Measurements from ENCODE around the gene PLXNA2. TPM values are rescaled to one million over a fixed set of nuclear protein-coding genes. Genes with fewer than 3 reads are reported as not detected.
A peak's percentile ranks its signal among the peaks of the same experiment; 100 is the strongest.

Gene PLXNA2
- total RNA-seq, 2 experiments from 2014 or later, result 0.84 to 1.6 TPM

DNA sequence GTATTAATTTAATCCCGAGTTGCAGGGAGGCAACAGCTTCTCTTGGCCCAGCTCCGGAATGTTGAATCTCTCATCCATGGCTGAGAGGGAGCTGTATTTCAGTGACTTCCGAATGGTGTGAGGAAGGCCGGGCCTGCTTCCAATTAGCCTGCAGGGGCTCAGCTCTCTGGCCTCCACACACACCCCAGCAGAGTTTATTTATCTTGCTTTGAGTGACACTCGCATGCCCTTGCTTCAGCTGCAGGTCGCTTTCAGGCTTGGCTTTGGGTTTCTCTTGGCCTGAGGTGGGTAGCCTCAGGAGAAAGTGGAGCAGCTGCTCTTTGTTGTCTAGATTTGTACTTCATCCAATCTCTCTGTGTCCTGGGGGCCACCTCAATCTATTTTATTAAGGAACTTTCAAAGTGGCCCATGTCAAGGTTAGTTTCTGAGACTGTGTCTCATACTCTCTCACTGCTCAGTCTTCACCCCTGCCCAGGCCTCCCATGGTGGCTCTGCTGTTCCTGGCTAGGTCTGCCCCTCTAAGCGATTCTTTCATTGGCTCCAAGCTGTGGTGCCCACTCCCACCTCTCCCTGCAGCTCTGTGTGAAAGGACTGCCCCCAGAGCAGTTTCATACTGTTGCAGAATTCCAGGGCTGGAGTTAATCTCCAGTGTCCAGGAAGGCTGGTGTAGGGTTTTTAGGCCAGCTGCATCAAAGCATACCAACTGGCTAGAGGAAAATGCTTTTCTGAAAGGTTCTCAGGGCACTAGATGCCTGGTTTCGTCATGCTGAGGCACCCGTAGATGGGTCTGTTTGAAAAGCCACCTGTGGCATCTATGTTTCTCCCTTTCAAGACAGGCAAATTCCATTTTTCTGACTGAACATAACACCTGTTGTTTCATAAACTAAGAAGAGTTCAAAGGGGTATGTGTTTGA is 153.5 kb downstream of the PLXNA2 start:
- H3K36me3 Mint-ChIP-seq (ENCODE audit: low read depth), result no peaks in the 10 kb centered on the region
- ChIA-PET POLR2A (interaction anchor here (0.7 kb wide), 1 partner anchor 69 kb away, joined by 3 read pairs; no protein-coding TSS in a partner anchor), CTCF (interaction anchor here (1.5 to 3.3 kb wide), 2 partner anchors 19 to 68 kb away, joined by 5 to 21 read pairs; no protein-coding TSS in a partner anchor)
- no peak for ATAC-seq
- DNase-seq, result no peak
- no peak overlapping the region for H3K27ac Mint-ChIP-seq
- H3K27me3 Mint-ChIP-seq (ENCODE audit: low read depth), result no peaks in the 10 kb centered on the region
- no peaks in the 10 kb centered on the region for H3K9me3 Mint-ChIP-seq (ENCODE audit: insufficient read depth)
- peaks cover 18% of the 10 kb centered on the region for H3K4me1 Mint-ChIP-seq (ENCODE audit: low read depth)
- no peak overlapping the region for H3K4me3 Mint-ChIP-seq

DNA sequence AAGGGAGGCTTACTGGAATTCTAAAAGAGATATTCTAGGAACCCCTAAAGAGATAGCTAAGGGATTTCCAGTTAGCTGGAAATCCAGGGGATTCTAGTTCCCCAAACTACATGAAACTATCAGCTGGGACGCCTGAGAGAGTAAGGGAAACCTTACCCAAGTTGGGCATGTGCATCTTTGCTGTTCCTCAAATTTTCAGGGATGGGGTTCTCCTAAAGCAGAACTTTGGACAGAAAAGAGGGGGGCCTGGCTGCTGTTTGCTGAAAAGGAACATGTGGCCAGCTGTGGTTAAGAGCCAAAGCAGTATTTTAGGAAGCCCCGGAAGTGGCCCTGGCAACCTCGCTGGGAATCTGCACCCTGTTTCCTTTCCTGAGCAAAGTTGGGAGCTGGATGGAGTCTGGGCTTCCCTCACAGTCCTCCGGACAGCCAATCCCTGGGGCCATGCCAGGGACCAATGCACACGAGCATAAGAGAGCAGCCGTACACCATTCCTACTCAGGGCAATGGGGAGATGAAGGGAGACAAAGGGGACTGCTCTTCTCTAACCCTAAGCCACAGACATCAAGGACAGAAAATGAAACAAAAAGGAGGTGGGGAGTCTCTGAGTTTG is 154.3 kb downstream of the PLXNA2 start:
- H3K27me3 Mint-ChIP-seq (ENCODE audit: low read depth), result no peaks in the 10 kb centered on the region
- ChIA-PET POLR2A (interaction anchor here (0.7 kb wide), 1 partner anchor 68 kb away, joined by 3 read pairs; no protein-coding TSS in a partner anchor), CTCF (interaction anchor here (1.5 to 3.3 kb wide), 3 partner anchors 8 to 68 kb away, joined by 4 to 21 read pairs (median 5); no protein-coding TSS in a partner anchor)
- no peak overlapping the region for H3K4me3 Mint-ChIP-seq
- peaks cover 19% of the 10 kb centered on the region for H3K4me1 Mint-ChIP-seq (ENCODE audit: low read depth)
- no peaks in the 10 kb centered on the region for H3K9me3 Mint-ChIP-seq (ENCODE audit: insufficient read depth)
- no peak overlapping the region for H3K27ac Mint-ChIP-seq
- no peak for ATAC-seq
- H3K36me3 Mint-ChIP-seq (ENCODE audit: low read depth), result no peaks in the 10 kb centered on the region
- DNase-seq, result no peak

DNA sequence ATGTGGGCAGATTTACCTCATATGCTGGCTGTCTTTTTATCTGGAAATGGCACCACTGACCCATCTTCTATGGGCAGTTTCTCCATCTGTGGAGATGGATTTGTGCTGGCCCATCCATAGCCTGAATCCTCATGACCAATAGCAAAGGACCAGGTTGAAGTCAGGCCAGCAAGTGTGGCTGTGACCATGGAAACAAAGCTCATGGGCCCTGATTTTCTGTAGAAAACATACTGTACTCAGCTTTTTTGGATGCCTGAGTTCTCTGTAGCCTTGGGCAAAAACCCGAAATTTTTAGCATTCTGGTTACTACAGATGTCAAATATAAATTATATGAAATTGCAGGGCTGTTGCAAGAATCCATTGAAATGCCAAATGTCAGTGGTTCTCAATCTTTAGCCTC is 155.0 kb downstream of the PLXNA2 start:
- ChIA-PET POLR2A (no interaction called here), CTCF (interaction anchor here (0.7 to 3.3 kb wide), 6 partner anchors 8 to 204 kb away, joined by 3 to 21 read pairs (median 4); partner anchors contain the start of gene PLXNA2)
- H3K27me3 Mint-ChIP-seq (ENCODE audit: low read depth), result no peaks in the 10 kb centered on the region
- H3K36me3 Mint-ChIP-seq (ENCODE audit: low read depth), result no peaks in the 10 kb centered on the region
- no peak overlapping the region for H3K27ac Mint-ChIP-seq
- ATAC-seq, result no peak
- DNase-seq, result no peak
- H3K4me3 Mint-ChIP-seq, result no peak overlapping the region
- H3K9me3 Mint-ChIP-seq (ENCODE audit: insufficient read depth), result no peaks in the 10 kb centered on the region
- H3K4me1 Mint-ChIP-seq (ENCODE audit: low read depth), result peaks cover 19% of the 10 kb centered on the region

DNA sequence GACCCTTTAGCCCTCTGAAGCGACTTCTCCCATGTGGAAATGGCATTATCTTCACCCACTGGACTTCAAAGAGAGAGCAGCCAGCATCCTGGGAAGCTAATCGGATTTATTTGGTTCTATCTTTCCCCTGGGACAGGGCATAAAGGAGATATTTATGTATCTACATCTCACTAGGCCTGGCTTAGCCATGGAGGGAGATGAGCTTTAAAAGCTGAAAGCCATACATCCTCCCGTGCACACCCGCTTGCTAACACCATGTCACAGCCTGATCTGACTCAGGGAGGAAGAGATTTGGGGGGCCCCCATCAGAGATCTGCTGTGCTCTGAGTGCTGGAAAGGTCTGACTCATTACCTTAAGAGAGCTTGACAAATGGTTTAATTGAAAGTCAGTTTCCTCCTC is 155.9 kb downstream of the PLXNA2 start:
- Mint-ChIP-seq H3K36me3 (ENCODE audit: low read depth) (no peaks in the 10 kb centered on the region), H3K27ac (no peak overlapping the region), H3K9me3 (ENCODE audit: insufficient read depth) (no peaks in the 10 kb centered on the region), H3K4me3 (no peak overlapping the region), H3K27me3 (ENCODE audit: low read depth) (no peaks in the 10 kb centered on the region), H3K4me1 (ENCODE audit: low read depth) (peaks cover 19% of the 10 kb centered on the region)
- DNase-seq, result no peak
- CTCF ChIA-PET, result interaction anchor here (0.7 to 3.3 kb wide), 5 partner anchors 9 to 203 kb away, joined by 3 to 21 read pairs (median 4); partner anchors contain the start of gene PLXNA2
- no peak for ATAC-seq
- POLR2A ChIA-PET, result no interaction called here

DNA sequence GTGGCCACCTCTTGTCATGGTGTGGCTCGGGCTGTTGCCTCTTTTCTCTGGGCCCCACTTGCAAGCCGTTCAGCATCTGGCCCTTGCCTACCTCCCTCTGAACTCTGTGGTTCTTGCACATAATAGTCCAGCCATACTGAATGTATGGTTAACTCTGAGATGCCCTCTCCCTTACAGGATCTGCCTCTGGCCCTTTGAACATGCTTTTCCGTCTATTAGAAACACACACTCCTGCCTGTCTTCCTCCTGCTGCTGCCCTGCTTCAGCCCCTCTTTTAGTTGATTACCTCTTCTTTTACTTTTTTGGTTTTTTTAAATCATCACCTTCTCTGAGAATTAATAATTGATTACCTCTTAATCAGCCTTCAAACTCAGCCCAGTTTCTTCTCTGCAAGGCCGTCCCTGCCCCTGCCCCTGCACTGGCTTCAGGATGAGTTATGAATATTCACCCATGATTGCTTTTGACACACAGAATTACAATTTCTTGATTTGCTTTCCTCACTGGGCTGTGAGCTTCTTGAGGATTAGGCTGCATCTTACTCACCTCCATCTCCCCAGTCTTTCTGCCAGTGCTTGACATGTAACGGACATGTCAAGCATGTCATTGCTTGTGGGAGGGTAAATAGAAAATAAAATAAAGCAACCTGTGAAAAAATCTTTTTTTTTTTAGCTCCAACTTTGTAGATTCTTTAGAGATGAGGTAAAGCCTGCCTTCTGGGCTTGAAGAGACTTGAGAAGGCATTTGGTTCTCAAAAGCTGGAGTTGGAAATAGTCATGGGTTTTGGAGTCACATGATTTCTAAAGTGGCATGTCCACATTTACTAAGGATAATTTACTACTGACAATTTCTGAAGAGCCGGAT is 158.3 kb downstream of the PLXNA2 start:
- H3K4me3 Mint-ChIP-seq, result peak overlapping the region; percentile 74
- no peaks in the 10 kb centered on the region for H3K9me3 Mint-ChIP-seq (ENCODE audit: insufficient read depth)
- POLR2A ChIA-PET, result interaction anchor here (0.6 to 1.1 kb wide), 3 partner anchors 12 to 159 kb away, joined by 3 to 5 read pairs (median 5); partner anchors contain the start of gene PLXNA2
- peak overlapping the region; percentile 88 for H3K27ac Mint-ChIP-seq
- H3K27me3 Mint-ChIP-seq (ENCODE audit: low read depth), result no peaks in the 10 kb centered on the region
- CTCF ChIA-PET, result interaction anchor here (0.8 to 3.0 kb wide), 7 partner anchors 16 to 159 kb away, joined by 3 to 21 read pairs (median 4); partner anchors contain the start of gene PLXNA2
- no peak for ATAC-seq
- peaks cover 19% of the 10 kb centered on the region for H3K4me1 Mint-ChIP-seq (ENCODE audit: low read depth)
- DNase-seq, result no peak
- H3K36me3 Mint-ChIP-seq (ENCODE audit: low read depth), result no peaks in the 10 kb centered on the region

DNA sequence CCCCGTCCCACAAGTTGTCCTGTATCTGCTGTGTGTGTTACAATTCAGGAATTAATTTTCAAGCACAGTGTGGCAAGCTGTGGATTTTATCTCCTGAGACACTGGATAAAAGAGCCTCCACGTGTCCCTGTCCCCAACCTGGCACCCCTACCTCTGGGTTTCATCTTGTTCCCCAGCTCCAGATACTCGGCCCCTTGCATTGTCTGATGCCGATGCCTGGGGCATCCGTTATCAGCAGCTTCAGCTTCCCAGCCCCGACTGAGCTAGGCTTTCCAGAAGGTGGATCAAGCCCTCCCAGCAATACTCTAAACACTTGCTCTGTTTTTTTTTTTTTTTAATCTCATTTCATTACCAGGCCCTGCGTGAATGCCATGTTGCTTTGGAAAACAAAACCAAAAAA is 159.4 kb downstream of the PLXNA2 start:
- ChIA-PET POLR2A (no interaction called here), CTCF (interaction anchor here (0.9 to 3.0 kb wide), 2 partner anchors 8 to 63 kb away, joined by 3 to 21 read pairs; no protein-coding TSS in a partner anchor)
- H3K9me3 Mint-ChIP-seq (ENCODE audit: insufficient read depth), result no peaks in the 10 kb centered on the region
- ATAC-seq, result no peak
- no peaks in the 10 kb centered on the region for H3K27me3 Mint-ChIP-seq (ENCODE audit: low read depth)
- peaks cover 19% of the 10 kb centered on the region for H3K4me1 Mint-ChIP-seq (ENCODE audit: low read depth)
- H3K4me3 Mint-ChIP-seq, result no peak overlapping the region
- H3K36me3 Mint-ChIP-seq (ENCODE audit: low read depth), result no peaks in the 10 kb centered on the region
- DNase-seq, result no peak
- H3K27ac Mint-ChIP-seq, result no peak overlapping the region

DNA sequence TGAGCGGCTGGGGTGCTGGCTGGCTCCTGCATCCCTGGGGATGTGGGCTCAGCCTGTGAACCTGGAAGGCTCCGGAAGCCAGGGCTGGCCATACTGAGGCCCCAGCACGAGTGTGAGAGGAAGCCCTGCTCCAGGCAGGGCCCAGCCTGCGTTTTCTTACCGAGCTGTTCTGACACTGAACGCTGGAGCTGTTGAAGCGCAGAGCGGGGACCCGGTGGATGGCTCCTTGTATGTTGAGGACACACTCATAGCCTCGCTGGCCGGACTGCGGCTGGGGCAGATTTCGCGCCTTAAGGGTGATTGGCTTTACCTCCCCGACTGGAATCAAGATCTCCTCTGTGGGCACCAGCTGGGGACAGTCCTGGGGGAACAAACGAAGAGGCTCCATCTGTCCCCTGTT is 160.0 kb downstream of the PLXNA2 start:
- ChIA-PET CTCF (interaction anchor here (0.9 to 3.0 kb wide), 3 partner anchors 9 to 62 kb away, joined by 3 to 21 read pairs (median 4); no protein-coding TSS in a partner anchor), POLR2A (no interaction called here)
- H3K9me3 Mint-ChIP-seq (ENCODE audit: insufficient read depth), result no peaks in the 10 kb centered on the region
- no peaks in the 10 kb centered on the region for H3K36me3 Mint-ChIP-seq (ENCODE audit: low read depth)
- H3K27ac Mint-ChIP-seq, result no peak overlapping the region
- peaks cover 19% of the 10 kb centered on the region for H3K4me1 Mint-ChIP-seq (ENCODE audit: low read depth)
- no peak for DNase-seq
- no peak for ATAC-seq
- no peak overlapping the region for H3K4me3 Mint-ChIP-seq
- no peaks in the 10 kb centered on the region for H3K27me3 Mint-ChIP-seq (ENCODE audit: low read depth)

DNA sequence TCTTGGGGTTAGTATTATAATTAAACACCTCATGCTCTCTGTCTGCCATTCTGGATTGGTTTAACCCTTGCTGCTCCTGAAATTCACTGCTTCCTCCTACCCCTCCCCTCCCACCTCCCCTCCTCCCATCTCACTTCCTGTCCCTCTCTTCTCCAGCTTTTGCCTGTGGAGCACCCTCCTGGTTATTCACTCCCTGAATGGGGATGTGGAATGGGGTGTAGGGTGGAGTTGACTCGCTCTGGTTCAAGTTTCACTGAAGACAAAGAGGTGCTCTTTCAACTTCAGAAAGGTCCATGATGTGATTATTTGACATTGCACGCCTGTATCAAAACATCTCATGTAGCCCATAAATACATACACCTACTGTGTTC is 160.5 kb downstream of the PLXNA2 start:
- no peaks in the 10 kb centered on the region for H3K9me3 Mint-ChIP-seq (ENCODE audit: insufficient read depth)
- CTCF ChIA-PET, result interaction anchor here (1.7 to 2.2 kb wide), 2 partner anchors 11 to 61 kb away, joined by 4 to 6 read pairs; no protein-coding TSS in a partner anchor

DNA sequence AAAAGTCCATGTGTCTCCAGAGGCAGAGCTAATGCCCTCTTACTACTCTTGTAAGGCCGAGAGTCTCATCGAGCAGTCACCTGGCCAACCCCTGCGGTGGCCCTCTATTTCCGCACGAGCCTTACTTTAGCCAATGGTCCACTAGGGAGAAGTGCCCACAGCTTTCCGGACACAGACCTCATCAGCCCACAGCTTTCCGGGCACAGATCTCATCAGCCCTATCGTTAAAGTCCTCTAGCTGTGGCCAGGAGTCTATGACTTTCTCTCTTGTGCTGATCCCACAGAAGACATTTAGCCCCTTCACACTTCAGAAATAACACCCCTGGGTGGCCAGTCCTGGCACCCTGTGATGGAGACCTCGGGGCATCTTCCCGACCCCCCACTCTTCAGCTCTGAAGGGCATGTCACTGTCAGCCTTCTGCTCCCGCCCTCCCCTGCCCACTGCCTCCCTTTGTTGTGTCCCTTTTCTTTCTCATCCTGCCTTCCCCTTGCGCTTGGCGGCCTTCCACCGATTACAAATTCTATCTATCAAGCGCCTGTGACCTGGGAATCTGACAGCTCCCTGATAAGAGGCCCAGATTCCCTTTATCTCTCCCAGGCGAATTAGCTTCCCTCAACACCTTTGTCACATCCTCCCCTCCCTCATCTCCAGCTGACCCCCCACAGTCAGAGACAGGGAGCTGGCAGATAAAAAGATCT is 161.0 kb downstream of the PLXNA2 start:
- H3K27me3 Mint-ChIP-seq (ENCODE audit: low read depth), result no peaks in the 10 kb centered on the region
- no peak for DNase-seq
- H3K4me1 Mint-ChIP-seq (ENCODE audit: low read depth), result peaks cover 19% of the 10 kb centered on the region
- ChIA-PET CTCF (interaction anchor here (1.7 to 2.2 kb wide), 2 partner anchors 12 to 61 kb away, joined by 4 to 6 read pairs; no protein-coding TSS in a partner anchor), POLR2A (no interaction called here)
- no peak overlapping the region for H3K4me3 Mint-ChIP-seq
- no peak overlapping the region for H3K27ac Mint-ChIP-seq
- H3K9me3 Mint-ChIP-seq (ENCODE audit: insufficient read depth), result no peaks in the 10 kb centered on the region
- H3K36me3 Mint-ChIP-seq (ENCODE audit: low read depth), result no peaks in the 10 kb centered on the region
- no peak for ATAC-seq

More for the DNA sequence above, 160.5 kb downstream of the PLXNA2 start:
- no peak for DNase-seq
- no peak for ATAC-seq
- Mint-ChIP-seq H3K27ac (no peak overlapping the region), H3K4me1 (ENCODE audit: low read depth) (peaks cover 19% of the 10 kb centered on the region), H3K4me3 (no peak overlapping the region), H3K36me3 (ENCODE audit: low read depth) (no peaks in the 10 kb centered on the region), H3K27me3 (ENCODE audit: low read depth) (no peaks in the 10 kb centered on the region)
- POLR2A ChIA-PET, result no interaction called here

DNA sequence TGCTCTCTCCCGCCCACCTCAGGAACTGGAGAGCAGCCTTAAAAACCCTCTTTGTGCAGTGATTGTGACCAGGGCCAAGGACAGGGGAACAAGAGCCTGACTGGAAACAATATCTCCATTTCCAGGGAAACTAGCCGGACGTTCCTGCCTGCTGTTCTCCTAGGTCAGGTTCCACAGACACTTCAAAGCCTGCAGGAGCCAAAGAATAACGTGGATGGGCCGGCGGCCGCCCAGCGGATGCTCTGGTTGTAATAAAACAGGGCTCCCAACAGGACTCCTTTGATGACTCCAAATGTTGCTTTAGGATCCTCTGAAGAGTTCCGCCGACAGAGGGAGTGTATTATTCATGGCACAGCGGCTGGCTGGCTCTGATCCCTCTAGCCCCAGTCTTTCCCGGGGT is 162.2 kb downstream of the PLXNA2 start:
- H3K4me3 Mint-ChIP-seq, result no peak overlapping the region
- no peaks in the 10 kb centered on the region for H3K36me3 Mint-ChIP-seq (ENCODE audit: low read depth)
- peaks cover 14% of the 10 kb centered on the region for H3K4me1 Mint-ChIP-seq (ENCODE audit: low read depth)
- H3K27ac Mint-ChIP-seq, result no peak overlapping the region
- ChIA-PET POLR2A (no interaction called here), CTCF (interaction anchor here (2.2 kb wide), 1 partner anchor 13 kb away, joined by 6 read pairs; no protein-coding TSS in a partner anchor)
- H3K9me3 Mint-ChIP-seq (ENCODE audit: insufficient read depth), result no peaks in the 10 kb centered on the region
- DNase-seq, result no peak
- no peaks in the 10 kb centered on the region for H3K27me3 Mint-ChIP-seq (ENCODE audit: low read depth)
- no peak for ATAC-seq
